HepG2 (cell line): ENCODE data around the gene RMRP.

Experiments
- ETV6 ChIP-seq: sonication (generic); formaldehyde crosslinking; conservative IDR thresholded peaks from 2 replicates; pipeline ENCODE4 v1.4.0; 2020; ENCODE audit warnings: missing genetic modification reagents
- POLR2AphosphoS5 ChIP-seq: IDR thresholded peaks from 2 replicates; pipeline ENCODE4 v1.6.1; 2012; ENCODE audit warnings: low read depth, low read length
- YY1 ChIP-seq: IDR thresholded peaks from 2 replicates; pipeline ENCODE4 v1.6.1; 2011; ENCODE audit warnings: low read length, low read depth, moderate library complexity, mild to moderate bottlenecking; ENCODE audit not compliant: insufficient read depth, insufficient replicate concordance
- ZNF562 ChIP-seq: sonication (generic); formaldehyde crosslinking; IDR thresholded peaks from 2 replicates; pipeline ENCODE4 v1.8.0; 2022; ENCODE audit warnings: missing genetic modification reagents, borderline replicate concordance
- TF ChIP-seq, protein P1 (sequence below): sonication (generic); formaldehyde crosslinking; IDR thresholded peaks from 2 replicates; pipeline ENCODE4 v1.9.0; 2022; ENCODE audit warnings: missing genetic modification reagents, mild to moderate bottlenecking, borderline replicate concordance
- TF ChIP-seq, protein P2 (sequence below): sonication (generic); formaldehyde crosslinking; IDR thresholded peaks from 2 replicates; pipeline ENCODE4 v1.5.0; 2020; ENCODE audit warnings: mild to moderate bottlenecking, missing genetic modification reagents, moderate library complexity

DNA sequence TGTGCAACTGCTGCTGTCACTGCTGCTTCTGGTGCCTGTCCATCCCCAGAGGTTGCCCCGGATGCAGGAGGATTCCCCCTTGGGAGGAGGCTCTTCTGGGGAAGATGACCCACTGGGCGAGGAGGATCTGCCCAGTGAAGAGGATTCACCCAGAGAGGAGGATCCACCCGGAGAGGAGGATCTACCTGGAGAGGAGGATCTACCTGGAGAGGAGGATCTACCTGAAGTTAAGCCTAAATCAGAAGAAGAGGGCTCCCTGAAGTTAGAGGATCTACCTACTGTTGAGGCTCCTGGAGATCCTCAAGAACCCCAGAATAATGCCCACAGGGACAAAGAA is 16.2 kb upstream of the RMRP start:
- TF ChIP-seq, protein P1, sequence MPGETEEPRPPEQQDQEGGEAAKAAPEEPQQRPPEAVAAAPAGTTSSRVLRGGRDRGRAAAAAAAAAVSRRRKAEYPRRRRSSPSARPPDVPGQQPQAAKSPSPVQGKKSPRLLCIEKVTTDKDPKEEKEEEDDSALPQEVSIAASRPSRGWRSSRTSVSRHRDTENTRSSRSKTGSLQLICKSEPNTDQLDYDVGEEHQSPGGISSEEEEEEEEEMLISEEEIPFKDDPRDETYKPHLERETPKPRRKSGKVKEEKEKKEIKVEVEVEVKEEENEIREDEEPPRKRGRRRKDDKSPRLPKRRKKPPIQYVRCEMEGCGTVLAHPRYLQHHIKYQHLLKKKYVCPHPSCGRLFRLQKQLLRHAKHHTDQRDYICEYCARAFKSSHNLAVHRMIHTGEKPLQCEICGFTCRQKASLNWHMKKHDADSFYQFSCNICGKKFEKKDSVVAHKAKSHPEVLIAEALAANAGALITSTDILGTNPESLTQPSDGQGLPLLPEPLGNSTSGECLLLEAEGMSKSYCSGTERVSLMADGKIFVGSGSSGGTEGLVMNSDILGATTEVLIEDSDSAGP (CRISPR knock-in tag) = no peak
- TF ChIP-seq, protein P2, sequence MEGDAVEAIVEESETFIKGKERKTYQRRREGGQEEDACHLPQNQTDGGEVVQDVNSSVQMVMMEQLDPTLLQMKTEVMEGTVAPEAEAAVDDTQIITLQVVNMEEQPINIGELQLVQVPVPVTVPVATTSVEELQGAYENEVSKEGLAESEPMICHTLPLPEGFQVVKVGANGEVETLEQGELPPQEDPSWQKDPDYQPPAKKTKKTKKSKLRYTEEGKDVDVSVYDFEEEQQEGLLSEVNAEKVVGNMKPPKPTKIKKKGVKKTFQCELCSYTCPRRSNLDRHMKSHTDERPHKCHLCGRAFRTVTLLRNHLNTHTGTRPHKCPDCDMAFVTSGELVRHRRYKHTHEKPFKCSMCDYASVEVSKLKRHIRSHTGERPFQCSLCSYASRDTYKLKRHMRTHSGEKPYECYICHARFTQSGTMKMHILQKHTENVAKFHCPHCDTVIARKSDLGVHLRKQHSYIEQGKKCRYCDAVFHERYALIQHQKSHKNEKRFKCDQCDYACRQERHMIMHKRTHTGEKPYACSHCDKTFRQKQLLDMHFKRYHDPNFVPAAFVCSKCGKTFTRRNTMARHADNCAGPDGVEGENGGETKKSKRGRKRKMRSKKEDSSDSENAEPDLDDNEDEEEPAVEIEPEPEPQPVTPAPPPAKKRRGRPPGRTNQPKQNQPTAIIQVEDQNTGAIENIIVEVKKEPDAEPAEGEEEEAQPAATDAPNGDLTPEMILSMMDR (CRISPR knock-in tag) = no peak; the same call in 1 of the 2 replicates
- TF ChIP-seq ETV6 (no peak), POLR2AphosphoS5 (no peak), YY1 (no peak), ZNF562 (CRISPR knock-in tag) (no peak)
